T1000 (cell line): ENCODE data around the gene C22orf39.

ENCODE experiments used
- DNase-seq: peaks from one replicate; lab custom pipeline; 2025; ENCODE audit warnings: mixed read lengths; lab: John Stamatoyannopoulos, UW

The C22orf39 gene

GRCh38 chr22:19398652-19399051, 48.9 kb downstream of the C22orf39 start:
- no peak for DNase-seq

- no peak for DNase-seq
Measured at GRCh38 chr22:19398206-19398605, 49.3 kb downstream of the C22orf39 start.

- no peak for DNase-seq
Measured at GRCh38 chr22:19397734-19398104, 49.8 kb downstream of the C22orf39 start.

GRCh38 chr22:19396934-19397733, 50.4 kb downstream of the C22orf39 start:
- DNase-seq, result no peak

- DNase-seq, result no peak
Measured at GRCh38 chr22:19396561-19396933, 51.0 kb downstream of the C22orf39 start.

GRCh38 chr22:19395276-19395675, 52.2 kb downstream of the C22orf39 start:
- no peak for DNase-seq

GRCh38 chr22:19394274-19395050, 53.0 kb downstream of the C22orf39 start:
- no peak for DNase-seq

- DNase-seq, result no peak
Measured at GRCh38 chr22:19393704-19394103, 53.8 kb downstream of the C22orf39 start.
